ENCODE measurements around the gene HORMAD2.
"Not testable (repeated sequence)": the region's sequence is repeated elsewhere in the genome, so short reads cannot be mapped to it uniquely, and the experiment has no call there.

DNA sequence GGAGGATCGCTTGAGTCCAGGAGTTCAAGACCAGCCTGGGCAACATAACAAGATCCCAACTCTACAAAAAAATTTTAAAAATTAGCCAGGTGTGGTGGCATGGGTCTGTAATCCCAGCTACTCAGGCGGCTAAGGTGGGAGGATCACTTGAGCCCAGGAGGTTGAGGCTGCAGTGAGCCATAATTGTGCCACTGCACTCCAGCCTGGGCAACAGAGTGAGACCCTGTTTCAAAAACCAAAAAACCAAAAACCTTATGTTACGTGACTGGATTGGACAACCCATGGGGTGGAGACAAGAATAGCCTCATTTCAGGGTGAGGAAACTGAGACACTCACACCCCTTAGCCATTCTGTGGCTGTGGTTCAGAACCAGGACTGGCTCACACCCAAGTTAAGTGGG is 136.0 kb downstream of the HORMAD2 start:
- TF ChIP-seq, protein P1, sequence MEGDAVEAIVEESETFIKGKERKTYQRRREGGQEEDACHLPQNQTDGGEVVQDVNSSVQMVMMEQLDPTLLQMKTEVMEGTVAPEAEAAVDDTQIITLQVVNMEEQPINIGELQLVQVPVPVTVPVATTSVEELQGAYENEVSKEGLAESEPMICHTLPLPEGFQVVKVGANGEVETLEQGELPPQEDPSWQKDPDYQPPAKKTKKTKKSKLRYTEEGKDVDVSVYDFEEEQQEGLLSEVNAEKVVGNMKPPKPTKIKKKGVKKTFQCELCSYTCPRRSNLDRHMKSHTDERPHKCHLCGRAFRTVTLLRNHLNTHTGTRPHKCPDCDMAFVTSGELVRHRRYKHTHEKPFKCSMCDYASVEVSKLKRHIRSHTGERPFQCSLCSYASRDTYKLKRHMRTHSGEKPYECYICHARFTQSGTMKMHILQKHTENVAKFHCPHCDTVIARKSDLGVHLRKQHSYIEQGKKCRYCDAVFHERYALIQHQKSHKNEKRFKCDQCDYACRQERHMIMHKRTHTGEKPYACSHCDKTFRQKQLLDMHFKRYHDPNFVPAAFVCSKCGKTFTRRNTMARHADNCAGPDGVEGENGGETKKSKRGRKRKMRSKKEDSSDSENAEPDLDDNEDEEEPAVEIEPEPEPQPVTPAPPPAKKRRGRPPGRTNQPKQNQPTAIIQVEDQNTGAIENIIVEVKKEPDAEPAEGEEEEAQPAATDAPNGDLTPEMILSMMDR (IDR thresholded peaks at IDR 0.05) = not testable (repeated sequence)
- not testable (repeated sequence) for TF ChIP-seq EZH2 (IDR thresholded peaks at IDR 0.05; ENCODE audit: borderline replicate concordance, insufficient read depth, low read depth, low read length, poor library complexity, severe bottlenecking)

All from B cell (primary cell).